GM12892 (cell line): Measurements from ENCODE around the gene PRELID3B.
"Not testable (repeated sequence)": the region's sequence is repeated elsewhere in the genome, so short reads cannot be mapped to it uniquely, and the experiment has no call there.

Experiments
- DNase-seq: peaks from one replicate; pipeline ENCODE4 v3.0.0; 2011; ENCODE audit not compliant: insufficient read length
- FAIRE-seq: peaks from 2 replicates; lab custom pipeline; 2011; peaks lifted over from hg19 to GRCh38; lab: Jason Lieb, UNC
- POLR2A ChIP-seq: IDR thresholded peaks from 2 replicates; pipeline ENCODE4 v1.6.1; 2011; ENCODE audit warnings: low read depth, low read length, control low read depth
- POLR2AphosphoS5 ChIP-seq: IDR thresholded peaks from 2 replicates; pipeline ENCODE4 v1.6.1; 2011; ENCODE audit warnings: low read depth, low read length, control low read depth
- TAF1 ChIP-seq: IDR thresholded peaks from 2 replicates; pipeline ENCODE4 v1.6.1; 2011; ENCODE audit warnings: low read depth, mild to moderate bottlenecking, control low read depth, low read length, borderline replicate concordance

Gene PRELID3B

GRCh38 chr20:59046862-59047261, 4.3 kb upstream of the PRELID3B start:
- DNase-seq = no peak
- FAIRE-seq = no peak
- no peak for TF ChIP-seq TAF1
- TF ChIP-seq POLR2A = no peak
- no peak for TF ChIP-seq POLR2AphosphoS5

- no peak for FAIRE-seq
- TF ChIP-seq TAF1 (no peak), POLR2A (no peak)
- DNase-seq = no peak
Measured at GRCh38 chr20:59044796-59045195, 2.2 kb upstream of the PRELID3B start.

- FAIRE-seq = no peak
- no peak for DNase-seq
- TF ChIP-seq POLR2AphosphoS5 (no peak), TAF1 (no peak), POLR2A (no peak)
Measured at GRCh38 chr20:59044295-59044694, 1.7 kb upstream of the PRELID3B start.

GRCh38 chr20:59043698-59044097, 1.1 kb upstream of the PRELID3B start:
- no peak for TF ChIP-seq POLR2AphosphoS5
- no peak for TF ChIP-seq POLR2A
- TF ChIP-seq TAF1 = no peak
- FAIRE-seq (no peak), DNase-seq (no peak)

- no peak; the same call in 1 of the 2 replicates for TF ChIP-seq TAF1
- TF ChIP-seq POLR2A = peak; percentile 68; the same call in 1 of the 2 replicates
- peak; percentile 61 for TF ChIP-seq POLR2AphosphoS5
- DNase-seq (peak; percentile 97), FAIRE-seq (peak; percentile 97)
Measured at GRCh38 chr20:59042796-59043631, 428 bp upstream of the PRELID3B start.

- FAIRE-seq = not testable (repeated sequence)
Measured at GRCh38 chr20:59041487-59041886, 1.1 kb downstream of the PRELID3B start.

GRCh38 chr20:59040667-59041066, 1.9 kb downstream of the PRELID3B start:
- no peak for FAIRE-seq
- TF ChIP-seq TAF1 (no peak), POLR2AphosphoS5 (no peak), POLR2A (no peak)
- DNase-seq = no peak

More at GRCh38 chr20:59041487-59041886, 1.1 kb downstream of the PRELID3B start:
- DNase-seq = not testable (repeated sequence)

- TF ChIP-seq TAF1 = no peak
- TF ChIP-seq POLR2AphosphoS5 = no peak
- TF ChIP-seq POLR2A = no peak
- DNase-seq = no peak
- no peak for FAIRE-seq
Measured at GRCh38 chr20:59039233-59039632, 3.4 kb downstream of the PRELID3B start.

- TF ChIP-seq POLR2AphosphoS5 (no peak), POLR2A (no peak), TAF1 (no peak)
- FAIRE-seq = no peak
- no peak for DNase-seq
Measured at GRCh38 chr20:59037386-59037785, 5.2 kb downstream of the PRELID3B start.

GRCh38 chr20:59035381-59035780, 7.2 kb downstream of the PRELID3B start:
- no peak for DNase-seq
- no peak for FAIRE-seq
- TF ChIP-seq POLR2A (no peak), TAF1 (no peak), POLR2AphosphoS5 (no peak)

GRCh38 chr20:59033616-59034165, 8.9 kb downstream of the PRELID3B start:
- TF ChIP-seq POLR2A (no peak), TAF1 (no peak), POLR2AphosphoS5 (no peak)
- DNase-seq = no peak
- no peak for FAIRE-seq

- DNase-seq (no peak), FAIRE-seq (no peak)
- TF ChIP-seq TAF1 (no peak), POLR2AphosphoS5 (no peak), POLR2A (no peak)
Measured at GRCh38 chr20:59033093-59033492, 9.5 kb downstream of the PRELID3B start.

- FAIRE-seq (no peak), DNase-seq (no peak)
- no peak for TF ChIP-seq POLR2A
- no peak for TF ChIP-seq TAF1
- no peak for TF ChIP-seq POLR2AphosphoS5
Measured at GRCh38 chr20:59032713-59033059, 9.9 kb downstream of the PRELID3B start.
